ENCODE measurements around the gene TMEM267.
"Not testable (repeated sequence)": the region's sequence is repeated elsewhere in the genome, so short reads cannot be mapped to it uniquely, and the experiment has no call there.

Gene TMEM267

DNA sequence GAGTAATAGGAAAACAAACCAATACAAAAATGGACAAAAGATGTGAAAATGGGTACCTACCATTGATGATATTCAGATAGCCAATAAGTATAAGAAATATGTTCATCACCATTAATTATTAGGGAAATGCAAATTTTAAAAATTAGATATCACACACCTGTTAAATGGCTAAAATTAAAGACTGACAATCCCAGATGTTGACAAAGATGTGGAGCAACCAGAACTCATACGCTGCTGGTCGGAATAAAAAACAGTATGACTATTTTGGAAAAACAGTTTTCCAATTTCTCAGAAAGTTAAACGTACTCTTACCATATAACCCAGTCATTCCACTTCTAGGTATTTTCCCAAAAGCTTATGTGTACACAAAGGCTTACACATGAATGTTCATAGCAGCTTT is 27.1 kb downstream of the TMEM267 start:
- no peak for DNase-seq (ENCODE audit: low read depth)

DNA sequence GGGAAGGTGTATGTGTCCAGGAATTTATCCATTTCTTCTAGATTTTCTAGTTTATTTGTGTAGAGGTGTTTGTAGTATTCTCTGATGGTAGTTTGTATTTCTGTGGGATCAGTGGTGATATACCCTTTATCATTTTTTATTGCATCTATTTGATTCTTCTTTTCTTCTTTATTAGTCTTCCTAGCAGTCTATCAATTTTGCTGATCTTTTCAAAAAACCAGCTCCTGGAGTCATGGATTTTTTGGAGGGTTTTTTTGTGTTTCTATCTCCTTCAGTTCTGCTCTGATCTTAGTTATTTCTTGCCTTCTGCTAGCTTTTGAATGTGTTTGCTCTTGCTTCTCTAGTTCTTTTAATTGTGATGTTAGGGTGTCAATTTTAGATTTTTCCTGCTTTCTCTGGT is 42.1 kb downstream of the TMEM267 start:
- not testable (repeated sequence) for DNase-seq (ENCODE audit: low read depth)

DNA sequence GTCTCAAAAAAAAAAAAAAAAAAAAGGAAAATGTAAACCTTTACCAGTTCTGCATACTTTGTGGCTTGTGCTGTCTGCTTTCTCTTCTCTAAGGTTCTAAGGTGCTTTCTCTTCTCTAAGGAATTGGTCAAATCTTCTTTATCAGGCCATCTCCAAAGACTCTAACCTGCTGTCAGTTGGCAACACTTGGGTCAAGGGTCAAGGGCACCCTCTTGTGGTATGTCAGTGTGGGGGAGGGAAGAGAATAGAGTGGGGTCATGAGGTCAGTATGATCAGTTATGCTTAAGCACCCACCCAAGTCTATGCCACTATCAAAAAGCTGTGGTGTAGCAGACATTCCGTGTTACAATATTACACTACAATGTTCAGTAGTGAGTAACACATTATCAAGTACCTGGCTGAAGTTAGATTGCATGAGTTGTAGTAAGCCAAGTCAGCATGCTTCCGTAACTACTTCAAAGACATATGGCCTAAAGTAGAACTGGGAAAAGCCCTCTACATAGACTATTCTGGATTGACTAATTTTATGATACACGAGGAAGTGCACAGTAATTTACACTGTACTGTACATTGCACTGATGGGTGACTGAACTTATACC is 46.5 kb downstream of the TMEM267 start:
- DNase-seq (ENCODE audit: low read depth): no peak

DNA sequence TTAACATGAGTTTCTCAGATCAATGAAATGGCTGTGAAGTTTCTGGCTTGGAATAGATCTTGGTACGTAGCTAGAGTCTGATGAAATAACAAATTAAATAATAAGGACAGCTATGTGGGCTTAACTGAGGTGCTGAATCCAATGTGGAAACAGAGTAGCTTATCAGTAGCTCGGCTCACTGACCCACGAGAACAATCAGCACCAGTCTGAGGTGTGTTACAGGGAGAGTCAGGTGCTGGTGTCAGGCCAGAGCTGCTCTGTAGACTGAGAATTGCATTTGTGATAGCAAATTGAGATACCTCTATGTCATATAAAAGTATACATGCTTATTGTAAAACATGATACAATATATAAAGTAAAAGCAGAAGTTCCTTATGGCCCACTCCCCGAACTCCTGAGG is 50.3 kb downstream of the TMEM267 start:
- DNase-seq (ENCODE audit: low read depth): no peak

DNA sequence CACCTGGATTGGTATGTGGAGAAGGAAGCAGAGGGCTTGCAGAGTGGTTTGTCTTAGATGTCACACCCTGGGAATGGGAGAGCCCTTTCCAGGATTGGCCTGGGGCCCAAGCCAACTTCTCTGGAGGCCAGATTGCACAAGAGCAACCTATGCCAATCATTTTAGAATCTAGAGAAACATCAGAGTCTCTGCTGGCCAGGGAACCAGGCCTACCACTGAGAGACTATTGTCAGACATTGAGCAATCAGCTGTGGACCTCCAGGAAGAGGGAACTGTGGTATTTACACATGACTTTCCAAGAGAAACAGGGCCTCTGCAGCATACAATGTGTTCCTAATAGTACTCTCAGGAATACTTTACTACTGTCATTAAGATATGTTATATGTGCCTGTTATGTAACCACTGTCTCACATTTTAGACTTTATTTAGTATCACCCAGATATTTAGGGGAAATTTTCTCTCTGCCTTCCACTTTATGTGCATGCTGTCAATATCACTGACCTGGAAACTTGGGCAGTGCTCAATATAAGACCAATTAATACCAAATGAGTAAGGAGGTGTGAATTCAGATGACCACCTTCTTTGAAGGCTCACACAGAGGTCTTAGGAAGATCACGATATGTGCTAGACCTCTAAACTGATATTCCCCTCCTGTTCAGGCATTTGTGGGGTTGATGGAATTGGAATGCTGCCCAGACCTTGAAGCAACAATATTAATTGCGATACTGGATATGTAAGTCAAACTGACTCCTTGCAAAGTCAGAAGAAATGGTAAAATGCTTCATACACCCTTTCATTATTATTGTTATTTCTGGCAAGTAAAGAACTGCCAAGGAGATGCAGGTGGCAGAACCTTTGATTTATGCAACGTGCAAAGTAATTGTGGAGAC is 50.9 kb downstream of the TMEM267 start:
- DNase-seq (ENCODE audit: low read depth): peak; percentile 76

DNA sequence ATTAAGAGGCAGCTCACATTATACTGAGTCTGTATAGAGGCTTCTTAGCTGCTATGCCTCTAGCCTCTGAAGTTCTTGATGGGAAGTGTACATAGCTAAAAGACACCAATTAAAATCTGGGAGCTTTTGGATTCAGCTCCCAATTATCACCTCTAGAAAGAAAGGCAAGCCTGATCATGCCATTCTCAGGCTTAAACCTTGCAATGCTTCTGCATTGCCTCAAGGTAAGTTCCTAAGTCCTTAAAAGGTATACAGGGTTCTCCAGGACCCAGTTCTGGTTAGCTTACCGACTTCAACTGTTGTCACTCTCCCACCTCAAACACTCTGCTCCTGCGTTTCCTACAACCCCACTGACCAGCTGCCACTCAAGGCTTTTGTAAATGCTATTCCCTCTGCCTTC is 54.0 kb downstream of the TMEM267 start:
- no peak for DNase-seq (ENCODE audit: low read depth)

DNA sequence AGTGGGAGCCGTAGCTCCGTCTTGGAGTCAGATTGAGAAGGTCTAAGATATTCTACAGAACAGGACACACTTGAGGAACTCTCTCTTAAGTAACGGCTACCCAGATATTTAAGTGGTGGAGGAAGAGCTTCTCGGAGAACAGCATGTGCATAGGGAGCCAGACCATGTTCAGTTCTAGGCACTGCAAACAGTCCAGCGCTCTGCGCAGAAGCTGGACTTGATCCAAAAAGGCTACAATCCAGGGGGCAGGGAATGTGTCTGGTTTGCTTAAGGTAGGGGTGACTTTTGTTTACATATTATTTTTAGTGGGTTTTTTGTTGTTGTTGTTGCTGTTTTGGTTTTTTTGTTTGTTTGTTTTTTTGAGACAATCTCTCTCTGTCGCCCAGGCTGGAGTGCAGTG is 54.6 kb downstream of the TMEM267 start:
- DNase-seq (ENCODE audit: low read depth): no peak

DNA sequence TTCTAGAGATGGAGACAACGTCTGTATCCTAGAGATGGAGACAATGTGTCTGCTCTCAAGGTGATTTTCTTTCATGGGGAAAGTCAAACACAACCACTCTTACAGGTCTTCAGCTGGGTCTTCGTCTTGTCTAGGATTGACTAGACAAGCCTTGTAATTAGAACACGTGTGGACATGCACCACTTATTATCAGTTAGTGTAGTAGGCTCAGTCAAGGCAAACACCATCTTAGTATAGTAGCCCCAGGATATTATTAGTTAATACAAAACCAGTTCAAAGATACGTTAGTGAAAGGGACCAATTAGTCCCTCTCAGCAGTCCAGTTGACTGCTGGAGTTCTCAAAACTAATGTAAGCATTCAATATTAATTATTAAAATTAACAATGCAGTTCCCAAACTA is 56.4 kb downstream of the TMEM267 start:
- no peak for DNase-seq (ENCODE audit: low read depth)

DNA sequence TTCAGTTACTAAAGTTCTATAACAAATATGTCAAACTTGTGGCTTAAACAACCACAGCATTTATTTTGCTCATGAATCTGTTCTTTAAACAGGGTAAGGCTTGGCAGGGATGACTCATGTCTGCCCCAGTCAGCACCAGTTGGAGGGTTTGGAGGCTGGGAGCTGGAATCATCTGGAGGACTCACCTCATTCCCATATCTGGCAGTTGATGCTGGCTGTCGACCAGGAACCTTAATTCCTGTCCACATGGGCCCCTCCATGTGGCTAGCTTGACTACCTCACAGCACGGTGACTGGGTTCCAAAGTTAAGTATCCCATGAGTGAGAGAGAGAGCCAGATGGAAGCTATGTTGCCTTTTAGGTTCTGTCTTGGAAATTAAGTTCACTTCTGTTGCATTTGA is 57.7 kb downstream of the TMEM267 start:
- no peak for DNase-seq (ENCODE audit: low read depth)

DNA sequence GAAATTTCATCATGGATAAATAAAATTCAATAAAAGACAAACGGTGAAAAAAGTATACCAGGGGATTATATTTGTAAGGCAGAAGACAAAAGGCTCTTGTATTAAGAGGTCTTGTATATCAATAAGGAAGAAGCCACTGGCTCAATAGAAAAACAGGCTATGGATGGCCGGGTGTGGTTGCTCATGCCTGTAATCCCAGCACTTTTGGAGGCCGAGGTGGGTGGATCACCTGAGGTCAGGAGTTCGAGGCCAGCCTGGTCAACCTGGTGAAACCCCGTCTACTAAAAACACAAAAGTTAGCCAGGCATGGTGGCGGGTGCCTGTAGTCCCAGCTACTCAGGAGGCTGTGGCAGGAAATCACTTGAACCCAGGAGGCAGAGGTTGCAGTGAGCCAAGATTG is 60.6 kb downstream of the TMEM267 start:
- not testable (repeated sequence) for DNase-seq (ENCODE audit: low read depth)

DNA sequence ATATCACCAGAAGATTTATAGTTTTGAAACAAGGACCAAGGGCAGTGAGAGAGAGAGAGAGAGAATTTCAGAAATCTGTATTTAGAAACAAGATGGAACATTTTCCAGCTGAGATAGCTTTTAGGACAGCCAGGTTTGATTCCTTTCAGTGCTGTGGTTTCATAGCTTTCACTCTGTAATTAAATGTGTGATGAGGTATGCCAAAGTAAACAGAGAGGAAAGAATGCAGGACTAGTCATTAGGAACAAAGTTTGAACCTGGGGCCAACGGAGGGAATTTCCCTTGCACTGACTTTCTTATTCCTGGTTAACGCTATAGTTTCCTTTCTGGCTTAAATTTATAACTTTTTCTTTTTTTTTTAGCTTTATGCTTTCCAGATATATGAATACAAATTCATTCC is 61.5 kb downstream of the TMEM267 start:
- DNase-seq (ENCODE audit: low read depth): no peak

DNA sequence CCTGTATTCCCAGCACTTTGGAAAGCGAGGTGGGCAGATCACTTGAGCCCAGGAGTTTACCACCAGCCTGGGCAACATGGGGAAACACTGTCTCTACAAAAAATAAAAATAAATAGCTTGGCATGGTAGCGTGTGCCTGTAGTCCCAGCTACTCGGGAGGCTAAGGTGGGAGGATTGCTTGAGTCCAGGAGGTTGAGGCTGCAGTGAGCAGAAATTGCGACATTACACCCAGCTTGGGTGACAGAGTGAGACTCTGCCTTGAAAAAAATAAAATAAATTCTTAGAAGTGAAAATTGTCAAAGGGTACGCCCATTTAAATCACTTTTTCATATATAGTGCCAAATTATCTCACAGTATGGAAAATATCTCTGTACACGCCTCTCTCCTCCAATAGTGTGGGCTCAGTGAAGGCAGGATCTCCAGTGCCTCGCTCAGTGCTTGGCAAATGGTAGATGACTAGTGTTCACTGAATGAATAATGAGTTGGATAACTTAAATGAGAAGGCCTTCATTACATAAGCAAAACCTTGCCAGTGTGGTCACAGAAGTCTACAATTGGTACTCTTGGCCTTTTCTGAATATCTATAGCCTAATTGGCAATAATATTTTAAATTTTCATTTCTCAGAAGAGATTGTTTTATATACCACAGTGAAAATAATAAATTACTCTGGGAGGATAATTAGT is 62.1 kb downstream of the TMEM267 start:
- no peak for DNase-seq (ENCODE audit: low read depth)

DNA sequence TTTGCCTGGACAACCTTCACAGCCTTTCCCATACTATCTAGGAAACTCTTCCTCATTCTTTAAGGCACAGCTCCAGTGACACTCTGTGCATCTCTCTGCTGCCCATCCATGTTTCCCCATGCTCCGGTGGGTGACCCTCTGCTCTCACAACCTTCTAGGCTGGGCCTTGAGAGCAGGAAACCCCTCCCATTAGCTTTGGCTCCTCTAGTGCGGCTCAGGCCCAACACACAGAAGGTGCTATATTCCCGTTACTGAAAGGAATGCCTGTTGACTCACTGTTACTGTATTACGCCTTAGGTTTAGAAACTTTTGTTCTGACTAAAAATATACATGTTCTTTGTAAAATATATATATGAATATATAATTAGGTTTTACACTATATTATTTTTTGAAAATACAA is 63.4 kb downstream of the TMEM267 start:
- DNase-seq (ENCODE audit: low read depth): no peak

DNA sequence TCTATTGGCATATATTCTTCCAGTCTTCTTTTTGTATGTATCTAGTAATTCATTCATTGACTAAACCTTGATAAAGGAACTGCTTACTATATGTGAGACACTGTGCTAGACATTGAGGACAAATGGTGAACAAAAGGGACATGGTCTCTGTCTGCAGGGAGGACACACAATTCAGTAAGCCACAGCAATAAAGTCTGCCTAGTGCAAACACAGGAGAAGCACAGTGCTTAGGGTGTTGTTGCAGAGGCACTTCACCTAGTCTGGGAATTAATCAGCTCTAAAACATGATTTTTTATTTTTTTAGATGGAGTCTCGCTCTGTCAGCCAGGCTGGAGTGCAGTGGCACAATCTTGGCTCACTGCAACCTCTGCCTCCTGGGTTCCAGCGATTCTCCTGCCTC is 65.1 kb downstream of the TMEM267 start:
- DNase-seq (ENCODE audit: low read depth): no peak

DNA sequence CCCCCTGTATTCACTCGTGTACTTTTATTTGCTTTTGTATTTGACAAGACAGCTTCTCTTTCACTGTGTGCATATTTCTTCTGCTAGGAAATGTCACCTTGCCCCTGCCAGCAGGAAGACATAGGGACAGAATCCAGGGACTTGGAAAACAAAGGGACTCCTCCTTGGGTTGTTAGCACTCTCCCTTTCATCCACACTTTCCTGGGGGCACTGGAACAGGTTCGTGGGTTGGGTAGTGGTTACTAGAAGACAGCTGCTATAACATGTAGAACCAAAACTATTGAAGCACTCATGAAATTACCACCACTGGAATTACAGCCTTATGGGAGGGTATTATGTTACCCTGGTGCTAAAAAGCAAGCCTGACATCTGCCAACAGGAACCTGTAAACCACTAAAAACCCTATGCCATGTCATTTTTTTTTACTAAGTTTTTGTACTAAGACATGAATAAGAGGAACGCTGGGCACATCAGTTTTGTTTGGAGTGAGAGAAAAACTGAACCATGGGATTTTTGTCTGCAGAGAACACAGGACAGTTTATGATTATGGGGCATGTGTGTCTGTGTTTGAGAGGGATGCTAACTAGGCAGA is 66.8 kb downstream of the TMEM267 start:
- DNase-seq (ENCODE audit: low read depth): no peak

DNA sequence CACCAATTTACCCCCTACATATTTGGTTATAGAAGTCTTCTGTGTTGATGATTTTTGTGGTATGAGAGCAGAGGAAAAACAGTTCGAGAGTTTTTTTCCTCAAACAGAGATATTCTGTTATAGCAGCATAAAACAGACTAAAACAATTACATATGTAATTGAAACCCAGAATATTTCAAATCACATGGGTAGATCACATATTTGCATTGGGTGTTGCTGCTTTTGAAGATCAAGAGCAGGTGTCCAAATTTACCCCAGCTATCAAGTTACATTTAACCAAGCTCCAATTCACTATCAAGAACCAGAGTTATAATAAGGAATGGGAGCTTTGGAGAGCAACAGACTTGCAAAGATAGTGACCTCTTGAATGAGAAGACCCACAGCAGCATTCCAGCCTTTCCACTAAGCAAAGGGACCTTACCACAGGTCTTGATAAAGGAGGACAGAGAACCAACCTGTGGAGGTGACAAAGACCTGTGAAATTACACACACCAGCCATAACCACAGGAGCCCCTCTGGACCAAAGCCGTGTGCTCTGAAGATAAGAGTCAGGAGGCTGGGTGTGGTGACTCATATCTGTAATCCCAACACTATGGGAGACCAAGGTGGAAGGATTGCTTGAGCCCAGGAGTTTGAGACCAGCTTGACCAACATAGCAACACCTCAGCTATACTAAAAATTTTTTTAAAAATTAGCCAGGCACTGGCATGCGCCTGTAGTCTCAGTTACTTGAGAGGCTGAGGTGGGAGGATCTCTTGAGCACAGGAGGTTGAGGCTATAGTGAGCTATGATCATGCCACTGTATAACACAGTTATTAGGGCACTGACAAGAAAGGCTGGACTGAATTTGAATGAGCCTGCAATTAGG is 67.5 kb downstream of the TMEM267 start:
- no peak for DNase-seq (ENCODE audit: low read depth)

DNA sequence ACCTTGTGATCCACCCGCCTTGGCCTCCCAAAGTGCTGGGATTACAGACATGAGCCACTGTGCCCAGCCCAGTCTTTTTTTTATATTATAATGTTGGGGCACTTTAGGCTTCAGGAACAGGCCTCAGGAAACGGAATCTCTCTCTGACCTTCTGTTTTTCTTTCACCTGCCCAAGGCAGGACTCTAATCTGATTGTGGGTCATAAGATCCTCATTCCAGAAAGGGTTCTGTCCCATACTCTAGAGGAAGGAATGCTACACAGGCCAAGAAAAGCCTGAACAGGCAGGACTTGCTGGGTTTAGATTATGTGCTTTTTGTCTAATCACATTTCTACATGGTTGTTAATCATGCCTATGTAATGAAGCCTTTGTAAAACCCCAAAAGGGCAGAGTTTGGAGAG is 69.7 kb downstream of the TMEM267 start:
- DNase-seq (ENCODE audit: low read depth): no peak

DNA sequence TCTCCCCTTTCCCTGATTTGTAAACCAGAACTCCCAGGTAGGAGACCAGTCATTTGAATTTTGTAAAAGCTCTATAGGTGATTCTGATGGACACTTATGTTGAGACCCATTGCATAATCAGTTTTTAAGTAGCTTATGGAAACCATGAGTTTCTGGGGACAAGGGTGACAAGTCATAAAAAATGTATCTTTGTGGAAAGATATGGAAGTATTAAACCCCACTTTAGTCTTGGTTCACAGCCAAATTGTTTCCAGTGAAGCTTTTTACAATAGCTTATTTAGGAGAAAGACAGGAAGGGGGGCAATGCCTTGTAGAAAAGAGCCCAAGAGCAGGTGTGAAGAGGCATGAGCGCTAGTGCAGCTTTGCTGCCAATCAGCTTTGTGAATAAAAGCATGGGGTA is 71.0 kb downstream of the TMEM267 start:
- DNase-seq (ENCODE audit: low read depth): no peak

DNA sequence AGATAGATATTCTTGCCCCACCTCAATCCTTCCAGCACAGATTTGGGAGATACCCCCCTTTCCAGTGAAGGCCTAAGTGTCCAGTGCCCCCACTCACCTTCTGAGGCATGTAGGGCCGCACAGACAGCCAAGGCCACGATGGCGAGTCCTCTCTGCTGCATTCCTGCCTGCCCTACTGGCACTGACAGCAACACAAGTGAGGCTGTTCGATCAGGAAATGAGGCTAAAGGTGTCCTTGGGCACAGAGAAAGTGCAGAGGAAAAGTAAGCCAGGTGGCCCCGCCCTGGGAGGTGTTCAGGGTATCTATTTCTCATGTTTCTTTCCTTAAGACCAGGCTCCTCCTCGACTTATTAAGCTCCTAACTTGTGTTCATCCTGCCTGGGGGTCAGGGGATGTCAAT is 71.5 kb downstream of the TMEM267 start, which contains the start of gene CCL28:
Gene CCL28, minus strand, starts transcription at position 236 of the 400 bp plus-strand sequence. Its CDS starts 75 bp downstream, at position 161.
- no peak for DNase-seq (ENCODE audit: low read depth)

DNA sequence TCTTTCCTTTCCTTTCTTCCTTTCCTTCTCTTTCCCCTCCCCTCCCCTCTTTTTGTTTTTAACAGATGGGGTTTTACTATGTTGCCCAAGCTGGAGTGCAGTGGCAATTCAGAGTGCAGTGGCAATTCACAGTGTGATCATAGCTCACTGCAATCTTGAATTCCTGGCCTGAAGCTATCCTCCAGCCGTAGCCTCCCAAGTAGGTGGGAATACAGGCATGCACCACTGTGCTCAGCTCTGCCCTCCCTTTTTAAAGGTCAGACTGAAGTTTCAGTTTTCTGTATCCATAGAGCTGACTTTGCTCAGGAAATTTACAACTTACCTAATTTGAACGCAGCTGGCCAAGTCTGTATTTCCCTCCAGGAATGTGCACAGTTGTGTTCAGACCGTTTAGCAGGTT is 72.2 kb downstream of the TMEM267 start:
- DNase-seq (ENCODE audit: low read depth): no peak

DNA sequence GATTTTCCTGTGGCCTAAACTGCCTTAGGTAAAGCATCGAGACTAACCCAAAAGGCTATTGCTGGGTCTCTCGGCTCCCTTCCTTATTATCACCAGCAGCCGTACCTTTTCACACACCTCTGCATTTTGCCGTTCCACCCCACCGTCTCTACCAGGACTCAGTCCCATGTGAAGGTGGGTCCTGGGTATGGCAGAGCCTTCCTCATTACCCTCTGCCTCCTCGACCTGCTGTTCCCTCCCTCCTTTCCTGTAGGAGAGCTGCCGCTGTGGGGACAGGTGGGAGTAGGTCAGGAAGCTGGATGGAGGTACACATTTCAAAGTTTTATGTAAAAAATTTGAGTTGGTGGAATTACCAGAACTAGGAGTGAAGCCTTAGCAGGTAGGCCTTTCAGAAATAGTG is 73.3 kb downstream of the TMEM267 start:
- DNase-seq (ENCODE audit: low read depth): no peak

DNA sequence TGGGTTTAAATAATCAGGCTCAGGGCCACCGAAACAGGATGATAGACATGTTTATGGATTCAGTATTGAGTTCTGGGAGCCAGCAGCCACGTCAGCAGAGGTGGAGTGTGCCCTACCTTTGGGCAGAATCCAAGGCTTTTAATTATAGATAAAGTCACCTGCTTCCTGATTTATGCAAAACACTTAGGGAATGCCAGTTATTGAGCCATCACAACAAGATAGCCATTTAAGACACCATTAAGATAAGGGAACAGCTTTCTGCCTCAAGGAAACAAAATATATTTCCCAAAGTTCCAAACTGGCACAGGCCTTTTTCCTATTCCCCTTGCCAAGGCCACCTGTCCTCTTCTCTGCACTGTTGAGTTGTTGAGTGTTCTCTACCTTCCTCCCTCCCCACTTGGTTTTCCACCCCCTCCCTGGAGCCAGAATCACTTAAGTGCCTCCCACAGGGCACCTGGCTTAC is 73.8 kb downstream of the TMEM267 start:
- DNase-seq (ENCODE audit: low read depth): no peak
